Brain microvascular endothelial cell (primary cell): ENCODE results near the gene SRBD1.
A peak's percentile ranks its signal among the peaks of the same experiment; 100 is the strongest.
"Not testable (repeated sequence)": the region's sequence is repeated elsewhere in the genome, so short reads cannot be mapped to it uniquely, and the experiment has no call there.

Experiments
- DNase-seq: peaks from one replicate; pipeline ENCODE4 v3.0.0-alpha.2; 2020
- H3K27ac ChIP-seq: fragments of 250-450 bp; sonication (Bioruptor Pico); 2 replicates; pipeline ENCODE4 v1.5.1; 2020; ENCODE audit warnings: mild to moderate bottlenecking, moderate library complexity
- H3K27me3 ChIP-seq: fragments of 250-450 bp; sonication (Bioruptor Pico); replicated peaks from 2 replicates; pipeline ENCODE4 v1.5.1; 2020; ENCODE audit warnings: mild to moderate bottlenecking
- H3K36me3 ChIP-seq: fragments of 250-450 bp; sonication (Bioruptor Pico); replicated peaks from 2 replicates; pipeline ENCODE4 v1.5.1; 2020; ENCODE audit warnings: mild to moderate bottlenecking
- H3K4me3 ChIP-seq: 2 replicates; pipeline ENCODE4 v1.5.1; 2011; ENCODE audit warnings: low read depth, mild to moderate bottlenecking, control low read depth, low read length, moderate library complexity
- CTCF ChIP-seq: IDR thresholded peaks from 2 replicates; pipeline ENCODE4 v1.5.1; 2011; ENCODE audit warnings: low read depth, mild to moderate bottlenecking, moderate library complexity, low read length, control low read depth, inconsistent platforms; ENCODE audit errors: missing control alignments
- in situ Hi-C: cut with HindIII; loops from 2 replicates; pipeline ENCODE4 v1.10.0; 2017; ENCODE audit warnings: low sequenced_read_pairs, low pct_ligation_motif_present

SRBD1 gene

GRCh38 chr2:45435316-45435715, 175.8 kb downstream of the SRBD1 start:
- DNase-seq = peak; percentile 86
- no peaks in the 10 kb centered on the region for H3K27me3 ChIP-seq
- in situ Hi-C loops = no loop called here
- no peak for TF ChIP-seq CTCF
- H3K27ac ChIP-seq = peak overlapping the region; percentile 80
- H3K36me3 ChIP-seq = no peaks in the 10 kb centered on the region
- no peak overlapping the region for H3K4me3 ChIP-seq

- Histone ChIP-seq H3K27ac (peak overlapping the region; percentile 4), H3K4me3 (no peak overlapping the region), H3K36me3 (no peaks in the 10 kb centered on the region), H3K27me3 (no peaks in the 10 kb centered on the region)
- no peak for TF ChIP-seq CTCF
- in situ Hi-C loops = no loop called here
- no peak for DNase-seq
Measured at GRCh38 chr2:45433363-45433762, 177.7 kb downstream of the SRBD1 start.

DNA sequence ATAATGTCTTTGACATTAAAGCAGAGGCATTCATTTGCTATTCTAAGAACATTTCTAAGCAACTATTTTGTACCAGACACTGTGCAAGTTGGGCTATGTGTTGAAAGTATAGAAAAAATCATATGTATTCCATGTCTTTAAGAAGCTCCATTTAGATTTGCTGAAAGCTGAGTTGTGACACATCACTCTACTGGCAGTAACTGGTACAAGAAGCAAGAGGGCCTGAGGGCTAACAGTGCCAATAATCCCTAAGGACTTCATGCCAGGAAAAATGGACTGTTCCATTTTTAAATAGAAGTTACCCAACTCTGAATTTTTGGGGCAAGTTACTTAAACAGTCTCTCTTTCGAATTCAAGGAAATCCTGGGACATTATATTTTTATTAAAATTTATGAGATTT, 178.7 kb downstream of the SRBD1 start:
- H3K27ac ChIP-seq = peak overlapping the region; percentile 4
- in situ Hi-C loops = no loop called here
- no peaks in the 10 kb centered on the region for H3K36me3 ChIP-seq
- TF ChIP-seq CTCF = no peak
- DNase-seq = peak; percentile 12
- no peaks in the 10 kb centered on the region for H3K27me3 ChIP-seq
- H3K4me3 ChIP-seq = no peak overlapping the region

- H3K36me3 ChIP-seq, H3K4me3 ChIP-seq, in situ Hi-C loops, H3K27ac ChIP-seq, DNase-seq, H3K27me3 ChIP-seq: not testable (repeated sequence)
Measured at GRCh38 chr2:45426025-45426424, 185.0 kb downstream of the SRBD1 start.

DNA sequence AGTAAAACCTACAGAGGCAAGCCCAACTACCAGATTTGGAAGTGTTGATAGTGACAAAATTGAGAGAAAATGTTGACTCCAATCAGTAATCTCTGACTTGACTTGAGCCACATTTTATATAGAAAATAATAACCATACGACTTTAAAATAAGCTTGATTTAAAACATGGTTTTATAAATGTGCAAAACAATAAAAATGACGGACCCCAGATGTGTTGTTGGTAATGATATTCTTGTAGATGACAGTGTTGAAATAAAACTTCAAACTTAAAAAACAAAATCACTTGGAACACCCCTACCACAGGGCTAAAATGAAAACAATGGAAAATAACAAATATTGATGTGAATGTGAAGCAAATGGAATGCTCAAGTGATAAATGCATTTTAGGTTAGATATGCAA, 188.1 kb downstream of the SRBD1 start:
- no peaks in the 10 kb centered on the region for H3K36me3 ChIP-seq
- in situ Hi-C loops = no loop called here
- TF ChIP-seq CTCF = no peak
- H3K27me3 ChIP-seq = no peaks in the 10 kb centered on the region
- no peak for DNase-seq
- no peak overlapping the region for H3K4me3 ChIP-seq
- no peak overlapping the region for H3K27ac ChIP-seq

GRCh38 chr2:45418532-45418931, 192.5 kb downstream of the SRBD1 start:
- no peak overlapping the region for H3K27ac ChIP-seq
- no peak overlapping the region for H3K4me3 ChIP-seq
- in situ Hi-C loops = no loop called here
- no peaks in the 10 kb centered on the region for H3K36me3 ChIP-seq
- TF ChIP-seq CTCF = no peak
- no peaks in the 10 kb centered on the region for H3K27me3 ChIP-seq
- no peak for DNase-seq
